AG10803 (cell line): ENCODE measurements around the gene BUD23.

Source experiments
- DNase-seq: peaks from one replicate; pipeline ENCODE4 v3.0.0; 2010; ENCODE audit warnings: low read depth
- H3K4me3 ChIP-seq: 2 replicates; pipeline ENCODE4 v1.5.1; 2011; ENCODE audit warnings: mild to moderate bottlenecking, low read length, control low read depth
- TF ChIP-seq, protein P1 (sequence below): conservative IDR thresholded peaks from 2 replicates; pipeline ENCODE4 v1.5.1; 2011; ENCODE audit warnings: mild to moderate bottlenecking, low read length, control low read depth, inconsistent platforms

BUD23 gene, protein sequence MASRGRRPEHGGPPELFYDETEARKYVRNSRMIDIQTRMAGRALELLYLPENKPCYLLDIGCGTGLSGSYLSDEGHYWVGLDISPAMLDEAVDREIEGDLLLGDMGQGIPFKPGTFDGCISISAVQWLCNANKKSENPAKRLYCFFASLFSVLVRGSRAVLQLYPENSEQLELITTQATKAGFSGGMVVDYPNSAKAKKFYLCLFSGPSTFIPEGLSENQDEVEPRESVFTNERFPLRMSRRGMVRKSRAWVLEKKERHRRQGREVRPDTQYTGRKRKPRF

DNA sequence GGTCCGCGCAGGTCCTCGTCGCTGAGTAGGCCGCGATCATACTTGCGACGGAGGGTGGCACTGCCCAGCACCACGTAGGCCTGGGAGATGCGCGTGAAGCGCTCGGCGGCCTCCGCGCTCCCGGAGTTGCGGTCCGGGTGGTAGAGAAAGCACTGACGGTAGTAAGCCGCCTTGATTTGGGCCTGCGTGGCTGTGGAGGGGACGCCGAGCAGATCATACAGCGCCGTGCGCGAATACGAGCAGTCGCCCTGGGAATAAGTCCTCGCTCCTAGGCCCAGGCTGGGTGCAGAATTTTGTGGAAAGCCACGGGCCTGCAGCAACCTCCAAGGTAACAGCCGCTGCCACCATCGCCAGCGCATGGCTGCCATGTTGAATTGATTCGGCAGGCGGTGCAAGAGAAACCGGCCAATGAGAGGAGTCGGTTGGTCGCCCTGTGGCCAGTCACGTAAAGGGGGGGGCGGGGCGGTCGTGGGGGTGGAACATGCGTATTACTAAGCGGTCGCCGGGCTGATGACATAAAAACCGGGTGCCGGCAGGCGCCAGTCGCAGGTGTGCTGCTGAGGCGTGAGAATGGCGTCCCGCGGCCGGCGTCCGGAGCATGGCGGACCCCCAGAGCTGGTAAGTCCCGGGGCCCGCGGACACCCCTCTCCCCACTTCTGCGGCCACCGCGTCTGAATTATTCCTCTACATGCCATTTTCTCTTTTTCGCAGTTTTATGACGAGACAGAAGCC lies at the start of gene BUD23, which contains the start of gene DNAJC30:
BUD23 (plus strand) TSS at position 542 of the 732 bp plus-strand sequence; CDS start at position 571, 29 bp downstream.
DNAJC30 (minus strand) TSS at position 398 of the 732 bp plus-strand sequence; CDS start at position 368, 30 bp downstream.
- H3K4me3 ChIP-seq = peak within 1 kb of the TSS; percentile 95
- DNase-seq = peak; percentile 95

DNA sequence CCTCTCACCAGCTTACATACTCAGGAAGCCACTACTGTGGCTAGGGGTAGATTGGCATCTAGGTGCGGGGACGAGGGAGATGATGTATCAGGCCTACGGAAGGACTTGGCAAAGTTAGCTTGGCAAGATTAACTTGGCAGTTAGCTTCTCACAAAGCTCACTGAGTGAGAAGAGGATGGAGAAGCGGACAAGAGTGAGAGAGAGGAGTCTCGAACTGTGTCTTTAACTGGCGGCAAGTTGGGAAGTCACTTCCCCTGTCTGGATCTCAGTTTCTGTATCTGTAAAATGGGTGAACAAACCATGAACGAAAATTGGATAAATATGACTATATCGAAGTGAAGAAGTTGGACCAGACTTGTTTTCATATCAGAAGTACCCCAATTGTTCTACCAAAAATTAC lies 49.6 kb upstream of the BUD23 start:
- DNase-seq = no peak
- TF ChIP-seq, protein P1, sequence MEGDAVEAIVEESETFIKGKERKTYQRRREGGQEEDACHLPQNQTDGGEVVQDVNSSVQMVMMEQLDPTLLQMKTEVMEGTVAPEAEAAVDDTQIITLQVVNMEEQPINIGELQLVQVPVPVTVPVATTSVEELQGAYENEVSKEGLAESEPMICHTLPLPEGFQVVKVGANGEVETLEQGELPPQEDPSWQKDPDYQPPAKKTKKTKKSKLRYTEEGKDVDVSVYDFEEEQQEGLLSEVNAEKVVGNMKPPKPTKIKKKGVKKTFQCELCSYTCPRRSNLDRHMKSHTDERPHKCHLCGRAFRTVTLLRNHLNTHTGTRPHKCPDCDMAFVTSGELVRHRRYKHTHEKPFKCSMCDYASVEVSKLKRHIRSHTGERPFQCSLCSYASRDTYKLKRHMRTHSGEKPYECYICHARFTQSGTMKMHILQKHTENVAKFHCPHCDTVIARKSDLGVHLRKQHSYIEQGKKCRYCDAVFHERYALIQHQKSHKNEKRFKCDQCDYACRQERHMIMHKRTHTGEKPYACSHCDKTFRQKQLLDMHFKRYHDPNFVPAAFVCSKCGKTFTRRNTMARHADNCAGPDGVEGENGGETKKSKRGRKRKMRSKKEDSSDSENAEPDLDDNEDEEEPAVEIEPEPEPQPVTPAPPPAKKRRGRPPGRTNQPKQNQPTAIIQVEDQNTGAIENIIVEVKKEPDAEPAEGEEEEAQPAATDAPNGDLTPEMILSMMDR = no peak
- H3K4me3 ChIP-seq = no peak overlapping the region

More for the DNA sequence above, at the start of gene BUD23, which contains the start of gene DNAJC30:
- TF ChIP-seq, protein P1 = no peak

DNA sequence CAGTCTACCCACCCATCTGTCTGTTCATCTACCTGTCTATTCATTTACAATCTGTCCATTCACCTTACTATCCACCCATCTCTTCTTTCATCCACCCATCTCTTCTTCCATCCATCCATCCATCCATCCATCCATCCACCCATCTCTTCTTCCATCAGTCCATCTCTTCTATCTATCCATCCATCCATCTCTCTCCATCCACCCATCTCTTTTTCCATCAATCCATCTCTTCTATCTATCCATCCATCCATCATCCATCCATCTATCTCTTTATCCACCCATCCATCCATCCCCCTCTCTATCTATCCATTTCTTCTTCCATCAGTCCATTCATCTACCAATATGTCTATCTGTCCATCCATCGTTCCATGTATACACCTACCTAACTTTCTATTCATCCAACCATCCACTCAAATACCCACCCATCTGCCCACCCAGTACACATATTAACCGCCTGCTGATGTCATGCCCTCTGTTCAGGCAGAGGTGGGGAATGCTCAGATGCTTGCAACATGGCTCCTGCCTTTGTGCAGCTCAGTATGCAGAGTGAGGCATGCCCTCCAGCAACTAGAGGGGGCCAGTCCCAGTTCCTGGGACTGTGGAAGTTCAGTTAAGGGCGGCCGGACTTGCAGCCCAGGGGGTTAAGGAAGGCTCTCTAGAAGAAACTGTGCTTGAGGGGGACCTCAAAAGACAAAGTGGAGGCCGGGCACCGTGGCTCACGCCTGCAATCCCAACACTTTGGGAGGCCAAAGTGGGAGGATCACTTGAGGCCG lies 47.8 kb upstream of the BUD23 start:
- TF ChIP-seq, protein P1 = no peak
- no peak overlapping the region for H3K4me3 ChIP-seq
- no peak for DNase-seq

DNA sequence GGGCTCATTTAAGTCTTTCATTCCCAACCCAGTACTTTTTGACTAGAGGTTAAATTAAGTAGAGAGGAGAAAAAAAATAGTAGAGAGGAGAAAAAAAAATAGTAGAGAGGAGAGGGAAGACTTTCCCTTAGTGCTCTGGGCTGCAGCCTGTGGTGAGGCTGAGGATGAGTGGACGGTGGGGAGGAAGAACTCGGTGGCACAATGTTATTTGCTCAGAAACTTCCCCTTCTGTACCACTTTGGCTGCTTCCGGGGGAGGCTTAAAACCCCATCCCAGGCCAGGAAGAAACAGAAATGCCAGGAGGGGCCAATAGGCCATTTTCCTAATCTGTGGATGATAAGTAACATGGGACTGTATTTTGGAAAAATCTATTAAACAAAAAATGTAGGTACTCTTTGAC lies 44.5 kb upstream of the BUD23 start:
- TF ChIP-seq, protein P1 = no peak
- no peak for DNase-seq
- no peak overlapping the region for H3K4me3 ChIP-seq

DNA sequence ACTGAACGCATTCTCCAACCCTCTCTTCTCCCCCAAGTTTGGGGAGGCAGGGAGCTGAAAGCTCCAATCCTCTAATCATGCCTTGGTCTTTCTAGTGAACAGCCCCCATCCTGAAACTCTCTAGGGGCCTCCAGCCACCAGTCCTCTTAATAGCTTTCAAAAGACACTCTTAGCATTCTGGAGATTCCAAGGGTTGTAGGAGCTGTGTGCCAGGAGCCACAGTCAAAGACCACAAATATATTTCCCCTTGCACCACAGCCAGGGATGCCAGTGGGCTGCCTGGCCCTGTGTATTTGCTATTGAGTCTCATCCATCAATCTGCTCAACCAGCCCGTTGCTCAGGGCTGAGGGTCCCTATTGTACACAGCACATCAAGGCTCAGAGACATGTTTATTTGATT lies 40.6 kb upstream of the BUD23 start:
- H3K4me3 ChIP-seq = no peak overlapping the region
- DNase-seq = peak; percentile 25
- TF ChIP-seq, protein P1 = no peak

DNA sequence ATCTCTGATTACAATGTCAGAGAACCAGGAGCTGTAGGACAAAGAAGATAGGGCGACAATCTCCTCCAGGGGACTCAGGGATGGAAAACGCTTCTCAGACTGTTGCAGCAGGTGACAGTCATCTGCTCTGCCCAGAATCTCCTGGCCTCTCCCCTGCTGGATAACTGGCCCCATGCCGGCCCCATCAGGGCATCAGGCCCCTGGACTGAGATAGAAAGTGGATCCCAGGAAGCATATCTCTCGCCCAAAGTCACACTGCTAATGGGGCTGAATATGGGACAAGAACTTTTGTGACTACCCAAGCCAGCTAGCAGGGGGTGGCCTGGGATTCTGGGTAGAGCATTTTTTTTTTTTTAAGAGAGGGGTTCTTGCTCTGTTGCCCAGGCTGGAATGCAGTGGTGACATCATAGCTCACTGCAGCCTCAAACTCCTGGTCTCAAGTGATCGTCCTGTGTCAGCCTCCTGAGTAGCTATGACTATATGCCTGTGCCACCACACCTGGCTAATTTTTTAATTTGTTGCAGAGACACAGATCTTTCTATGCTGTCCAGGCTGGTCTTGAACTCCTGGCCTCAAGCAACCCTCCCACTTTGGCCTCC lies 38.6 kb upstream of the BUD23 start:
- H3K4me3 ChIP-seq = no peak overlapping the region
- DNase-seq = no peak
- TF ChIP-seq, protein P1 = no peak
